Central memory CD4-positive, alpha-beta T cell (primary cell): ENCODE data around the gene SV2A.
"Not testable (repeated sequence)": the region's sequence is repeated elsewhere in the genome, so short reads cannot be mapped to it uniquely, and the experiment has no call there.

Experiments
- DNase-seq: peaks from one replicate; pipeline ENCODE4 v3.0.0; 2022

Gene SV2A

DNA sequence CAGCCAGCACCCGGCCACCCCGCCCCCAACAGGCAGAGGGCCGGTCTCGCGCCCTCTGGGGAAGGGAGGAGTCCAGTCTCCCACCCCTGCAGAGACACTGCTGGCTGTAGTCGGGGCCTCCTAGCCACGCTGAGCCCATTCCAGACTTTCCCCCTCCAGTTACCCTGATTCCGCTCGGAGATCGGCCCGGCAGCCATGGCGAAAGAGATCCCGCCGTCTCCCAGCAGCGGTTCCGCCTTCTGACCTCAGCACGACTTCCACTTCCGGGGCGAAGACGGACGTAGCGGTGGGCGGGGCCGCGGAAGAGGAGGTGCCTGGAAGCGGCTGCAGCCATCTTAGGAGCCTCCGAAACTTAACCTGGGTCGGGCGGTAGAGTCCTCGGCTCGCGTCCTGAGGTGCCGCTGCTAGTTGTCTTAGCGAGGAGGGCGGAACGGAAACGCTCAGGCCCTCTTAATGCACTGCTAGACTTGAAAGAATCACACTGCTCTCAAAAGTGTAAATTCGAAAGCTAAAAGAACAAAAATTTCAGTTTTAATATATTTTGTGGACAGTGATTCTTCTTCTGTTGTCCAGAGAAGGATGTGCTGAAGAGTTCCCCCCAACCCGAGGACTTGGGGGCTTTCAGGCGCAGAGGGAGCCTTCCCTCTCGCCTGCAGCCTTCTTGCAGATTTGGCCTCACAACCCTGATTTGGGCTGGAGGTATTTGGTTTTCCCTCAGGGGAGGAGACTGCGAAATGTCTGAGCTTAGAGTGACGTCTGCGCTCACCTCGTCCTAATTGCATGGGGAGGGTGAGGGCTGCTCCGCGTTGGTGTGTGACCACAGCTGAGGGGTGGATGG is 10.1 kb upstream of the SV2A start, which contains the start of gene SF3B4:
Gene SF3B4 (minus strand): TSS at position 241 of the 838 bp plus-strand sequence. CDS start 44 bp downstream, at position 197.
- peak; percentile 93 for DNase-seq

DNA sequence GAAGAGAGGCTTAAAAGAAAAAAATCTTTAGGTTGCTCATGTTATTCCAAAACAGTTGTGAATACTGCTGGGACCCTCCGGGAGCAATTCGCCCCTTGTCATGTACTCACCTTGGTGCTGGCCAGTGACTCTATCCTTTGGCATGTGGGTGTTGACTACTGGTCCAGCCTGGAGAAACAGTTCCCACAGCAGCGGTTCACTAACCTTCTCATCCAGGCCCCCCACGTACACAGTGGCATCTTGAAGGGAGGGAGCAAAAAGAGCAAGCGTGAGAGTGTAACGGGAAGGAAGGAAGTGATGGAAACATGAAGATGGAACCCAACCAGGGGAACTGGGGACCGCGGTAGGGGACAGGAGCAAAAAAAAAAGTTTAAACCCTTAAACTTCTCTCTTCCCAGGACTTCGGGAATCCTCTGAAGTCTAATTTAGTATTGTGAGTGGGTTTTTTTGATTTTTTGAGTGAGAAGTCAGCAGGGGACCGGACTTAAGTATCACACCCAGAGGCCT is 9.5 kb upstream of the SV2A start:
- DNase-seq = no peak

DNA sequence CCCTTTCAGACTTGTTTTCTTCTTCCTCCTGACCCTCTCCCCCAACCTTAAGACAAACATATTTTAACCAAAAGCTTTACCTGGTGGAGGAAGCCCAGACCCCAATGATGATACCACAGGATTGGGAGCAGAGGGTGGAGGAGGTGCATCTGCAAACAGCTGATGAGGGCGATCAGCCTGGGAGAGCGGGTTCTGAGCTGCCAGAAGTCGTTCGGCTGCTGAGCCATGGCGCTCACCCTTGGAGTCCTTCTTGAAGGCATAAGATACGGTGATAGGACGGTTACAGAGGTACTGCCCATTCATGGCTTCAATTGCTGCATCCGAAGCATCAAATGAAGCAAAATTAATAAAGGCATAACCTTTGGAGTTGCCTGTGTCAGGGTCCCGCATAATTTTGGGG is 8.7 kb upstream of the SV2A start:
- no peak for DNase-seq

DNA sequence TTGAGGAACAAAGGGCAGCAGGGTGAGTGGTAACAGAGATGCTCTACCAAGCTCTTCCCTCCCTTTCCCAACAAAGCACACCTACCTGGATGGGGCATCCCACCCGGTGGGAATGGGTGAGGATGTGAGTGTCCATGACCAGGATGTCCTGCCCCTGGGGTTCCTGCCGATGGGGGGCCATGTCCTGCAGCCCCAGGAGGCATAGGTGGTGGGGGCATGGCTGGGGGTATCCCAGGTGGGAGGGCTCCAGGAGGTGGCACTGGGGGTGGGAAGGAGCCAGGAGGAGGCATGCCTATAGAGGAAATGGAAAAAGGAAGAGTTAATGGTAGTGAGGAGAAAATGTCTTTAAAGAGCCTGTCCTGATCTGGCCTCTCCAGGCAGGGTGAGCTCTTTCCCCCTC is 8.1 kb upstream of the SV2A start:
- DNase-seq = no peak

DNA sequence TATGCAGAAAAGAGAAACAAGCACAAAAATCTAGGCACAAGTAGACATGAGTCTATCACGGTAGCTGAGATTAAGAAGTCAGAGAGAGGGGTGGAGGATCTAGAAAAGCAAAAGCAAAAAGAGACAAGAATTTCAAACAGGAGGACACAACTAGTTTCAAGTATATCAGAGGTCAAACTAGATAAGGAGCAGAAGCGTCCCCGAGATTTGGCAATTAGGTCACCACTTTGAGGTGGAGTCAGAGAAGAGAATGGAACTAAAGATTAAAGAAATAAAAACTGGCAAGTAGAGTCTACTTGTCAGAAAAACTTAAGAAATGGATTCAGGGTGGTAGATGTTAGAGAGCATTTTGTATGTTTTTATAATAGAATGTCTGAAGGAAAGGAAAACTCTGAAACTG is 7.7 kb upstream of the SV2A start:
- no peak for DNase-seq

DNA sequence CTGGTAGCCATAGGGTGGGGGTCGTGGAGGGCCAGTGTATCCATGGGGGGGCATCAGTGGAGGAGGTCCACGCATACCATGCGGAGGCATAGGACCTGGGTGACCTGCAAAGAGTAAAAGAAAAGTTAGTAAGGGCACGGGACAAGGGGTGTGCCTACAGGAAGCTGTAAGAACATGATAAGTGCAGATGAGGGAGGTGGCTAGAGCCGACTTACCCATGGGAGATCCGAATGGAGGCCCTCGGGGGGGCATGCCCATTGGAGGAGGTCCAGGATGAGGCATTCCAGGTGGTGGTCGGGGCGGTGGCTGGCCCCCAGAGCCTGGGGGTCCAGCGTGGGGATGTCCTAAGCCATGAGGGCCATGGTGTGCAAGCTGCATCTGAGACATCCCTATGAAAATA is 6.0 kb upstream of the SV2A start:
- DNase-seq = no peak

DNA sequence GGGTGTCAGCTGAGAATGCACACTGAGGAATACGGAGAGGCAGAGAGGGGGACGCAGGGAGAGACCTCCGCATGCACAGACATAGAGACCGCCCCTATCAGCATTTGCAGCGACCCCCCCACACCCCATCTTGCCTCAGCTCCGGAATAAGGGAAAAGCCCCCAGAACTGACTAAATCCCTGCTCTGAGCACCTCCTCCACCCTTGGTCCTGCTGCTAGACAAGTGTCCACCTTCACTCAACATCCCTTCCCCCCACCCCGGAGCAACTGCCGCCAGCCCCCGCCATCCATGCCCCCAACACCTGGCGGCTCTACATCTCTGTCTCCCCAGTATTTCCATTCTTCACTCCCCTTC is 769 bp downstream of the SV2A start:
- DNase-seq = no peak

DNA sequence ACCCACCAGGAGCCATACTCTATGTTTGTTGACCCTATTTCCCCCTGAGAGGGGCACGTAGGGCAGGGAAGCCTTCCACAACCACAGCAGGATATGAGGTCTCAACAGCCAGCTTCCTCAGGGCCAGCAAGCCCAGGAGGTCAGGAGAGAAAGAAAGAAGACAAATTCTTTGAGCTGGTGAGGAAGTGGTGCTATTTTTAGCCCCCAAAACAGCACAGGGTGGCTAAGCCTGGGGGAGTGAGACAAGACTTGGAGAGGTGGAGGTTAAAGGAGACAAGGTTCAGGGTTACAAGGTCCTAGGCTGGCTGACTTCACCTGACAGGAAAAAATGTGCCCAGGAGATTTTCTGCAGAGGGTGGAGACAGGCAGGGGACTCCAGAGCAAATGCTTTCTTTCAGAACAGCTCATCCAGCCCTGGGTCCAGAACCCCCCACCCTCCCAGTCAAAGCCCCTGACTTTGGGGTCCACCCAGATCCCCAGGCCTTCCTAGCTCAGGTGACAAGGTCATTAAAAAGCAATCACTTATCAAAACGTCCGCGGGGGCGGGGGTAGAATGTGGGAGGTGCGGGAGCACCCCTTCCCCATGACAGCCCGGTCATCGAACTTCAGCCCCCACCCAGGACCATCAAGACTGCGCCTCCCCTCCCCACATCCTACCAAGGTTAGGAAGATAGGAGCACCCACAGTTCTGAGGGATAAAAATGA is 1.3 kb downstream of the SV2A start:
- no peak for DNase-seq

DNA sequence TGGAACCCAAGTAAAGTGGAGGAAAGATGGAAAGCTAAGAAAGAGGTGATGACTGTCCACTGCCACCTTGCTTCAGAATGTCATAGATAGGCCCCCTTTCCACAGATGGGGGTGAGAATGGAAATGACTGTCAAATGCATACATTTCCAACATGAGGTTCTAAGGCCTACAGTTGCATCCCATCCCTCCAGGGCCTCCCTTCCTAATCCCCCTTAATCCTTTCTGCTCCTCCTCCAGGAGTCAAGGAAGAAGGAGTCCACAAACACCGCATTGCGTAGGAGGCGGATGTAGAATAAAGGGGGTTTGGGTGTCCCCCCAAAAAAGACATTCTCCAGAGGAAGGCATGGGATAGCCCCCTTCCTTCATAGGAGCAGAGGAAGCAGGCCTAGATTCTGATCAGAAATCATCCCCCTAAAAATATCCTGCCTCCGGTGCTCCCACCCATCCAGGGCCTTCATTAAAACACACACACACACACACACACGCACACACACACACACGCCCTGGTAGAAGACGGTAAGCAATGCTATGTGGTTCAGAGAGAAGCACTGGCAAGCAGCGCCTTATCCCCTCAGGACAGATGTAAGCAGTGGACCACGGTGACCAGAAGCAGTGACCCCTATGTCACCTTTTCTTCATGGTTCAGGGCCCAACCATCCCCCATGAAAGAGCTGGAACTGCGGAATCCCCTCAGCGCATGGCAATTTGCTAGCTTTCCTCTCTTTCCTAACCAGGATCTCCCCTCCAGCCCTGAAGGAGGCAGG is 2.0 kb downstream of the SV2A start:
- no peak for DNase-seq

DNA sequence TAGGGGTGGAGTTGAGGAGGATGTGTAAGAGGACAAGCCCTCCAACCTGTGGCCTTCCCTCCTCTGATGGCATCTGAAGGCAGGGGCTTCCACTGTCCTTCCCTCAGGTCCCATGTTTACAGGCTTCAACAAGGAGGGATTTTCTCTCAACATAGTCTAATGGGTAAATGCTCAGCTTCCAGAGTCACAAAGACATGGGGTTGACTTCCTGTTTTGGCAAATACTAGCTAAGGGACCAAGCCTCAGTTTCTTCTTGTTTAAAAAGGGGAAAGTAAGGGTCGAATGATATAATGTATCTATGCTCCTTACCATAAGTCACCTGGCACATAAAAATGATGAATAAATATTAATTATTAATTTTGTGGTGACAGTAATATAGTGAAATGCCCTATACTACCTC is 3.1 kb downstream of the SV2A start:
- no peak for DNase-seq

DNA sequence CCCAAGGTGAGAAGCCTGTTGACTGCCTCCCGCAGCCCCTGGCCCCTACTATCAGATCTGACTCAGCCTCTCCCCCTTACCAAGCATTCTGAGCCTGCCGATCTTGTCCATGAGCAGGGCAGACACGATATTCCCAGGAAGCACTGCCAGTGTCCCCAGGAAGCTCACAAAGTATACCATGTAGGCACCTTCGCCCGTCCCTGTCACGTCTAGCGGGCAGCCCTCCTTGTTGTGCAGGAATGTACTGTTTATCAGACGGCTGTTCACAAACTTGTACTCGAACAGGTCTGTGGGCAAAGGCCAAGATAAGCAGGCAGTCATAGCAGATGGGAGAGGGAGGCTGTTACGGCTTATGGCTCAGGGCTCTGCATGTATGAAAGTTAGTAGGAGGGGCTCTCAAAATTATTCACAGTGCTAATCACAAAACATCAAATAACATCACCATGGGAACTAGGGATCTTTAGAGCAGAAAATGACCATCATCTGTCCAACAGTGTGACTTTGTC is 11.0 kb downstream of the SV2A start:
- DNase-seq = no peak

DNA sequence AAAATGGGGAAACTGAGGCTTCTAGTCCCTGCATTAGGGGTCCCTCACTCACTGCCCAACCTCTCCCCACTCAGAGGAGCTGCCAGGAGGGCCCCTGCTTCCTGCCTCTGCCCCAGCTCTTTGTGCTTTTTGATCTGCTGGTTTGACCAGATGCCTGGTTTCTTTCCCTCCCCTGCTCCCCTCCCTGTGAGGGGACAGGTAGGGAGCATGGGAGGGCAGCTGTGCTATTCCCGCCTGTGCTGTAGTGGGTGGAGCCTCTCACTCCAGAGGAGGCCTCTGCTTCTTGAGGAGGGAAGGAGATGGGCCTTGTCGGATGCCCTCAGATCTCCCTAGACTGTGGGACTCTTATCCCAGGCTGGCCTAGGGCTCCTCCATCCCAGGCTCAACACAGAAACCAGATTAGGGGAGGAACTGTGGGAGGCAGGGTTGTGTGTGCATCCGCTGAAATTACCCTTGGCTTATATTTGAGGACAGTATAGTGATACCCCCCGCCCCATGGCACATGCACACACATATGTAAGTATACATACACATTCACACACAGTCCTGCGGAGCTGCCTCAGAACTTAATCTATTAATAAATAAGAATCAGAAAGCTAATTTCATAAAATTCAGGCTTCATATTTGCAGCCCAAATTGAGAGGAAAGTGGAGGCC is 13.7 kb downstream of the SV2A start:
- no peak for DNase-seq

DNA sequence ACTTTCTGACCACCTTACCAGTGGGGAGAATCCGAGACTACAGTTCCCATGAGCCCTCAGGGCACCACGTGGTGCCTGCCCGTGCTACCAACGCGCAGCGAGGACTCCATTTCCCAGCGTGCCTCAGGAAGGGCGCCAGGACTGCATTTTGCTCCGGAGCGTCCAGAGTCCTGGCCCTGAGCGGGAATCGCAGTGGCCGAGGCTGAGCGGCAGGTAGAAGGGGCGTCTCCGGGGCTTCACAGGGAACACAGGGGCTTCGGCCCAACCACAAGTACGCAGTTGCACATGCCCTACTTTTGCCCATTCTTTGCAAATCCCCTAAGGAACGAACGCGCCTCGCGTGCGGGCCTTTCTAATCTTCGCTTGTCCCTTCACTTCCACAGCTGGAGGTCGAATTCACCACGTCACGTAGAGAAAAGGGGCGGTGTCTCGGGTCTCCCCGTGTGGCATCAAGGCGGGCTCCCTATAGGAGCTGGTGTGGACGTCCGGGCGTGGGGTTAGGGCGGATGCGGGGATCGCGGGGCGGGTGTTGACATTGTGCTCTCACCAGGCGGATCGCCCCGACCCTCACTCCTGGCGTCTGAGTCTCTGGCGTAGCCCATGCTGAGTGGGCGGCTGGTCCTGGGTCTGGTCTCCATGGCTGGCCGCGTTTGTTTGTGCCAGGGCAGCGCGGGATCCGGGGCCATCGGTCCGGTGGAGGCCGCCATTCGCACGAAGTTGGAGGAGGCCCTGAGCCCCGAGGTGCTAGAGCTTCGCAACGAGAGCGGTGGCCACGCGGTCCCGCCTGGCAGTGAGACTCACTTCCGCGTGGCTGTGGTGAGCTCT is 18.0 kb downstream of the SV2A start, which contains the start of gene BOLA1:
Gene BOLA1 (plus strand): TSS at position 109 of the 825 bp plus-strand sequence. CDS start 492 bp downstream, at position 601.
- peak; percentile 75 for DNase-seq

DNA sequence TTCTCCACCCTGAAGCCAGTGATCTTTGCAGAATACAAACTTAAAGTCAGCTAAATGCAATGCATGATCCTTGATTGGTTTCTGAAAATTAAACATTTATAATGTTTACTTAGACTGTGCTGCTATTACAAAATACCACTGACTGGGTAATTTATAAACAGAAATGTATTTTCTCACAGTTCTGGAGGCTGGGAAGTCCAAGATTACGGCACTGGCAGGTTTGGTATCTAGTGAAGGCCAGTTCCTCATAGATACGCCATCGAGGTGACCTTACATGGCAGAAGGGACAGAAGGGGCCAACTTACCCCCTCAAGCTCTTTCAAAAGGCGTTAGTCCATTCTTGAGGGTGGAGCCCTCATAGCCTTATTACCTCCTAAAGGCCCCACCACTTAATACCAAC is 21.1 kb downstream of the SV2A start:
- no peak for DNase-seq

DNA sequence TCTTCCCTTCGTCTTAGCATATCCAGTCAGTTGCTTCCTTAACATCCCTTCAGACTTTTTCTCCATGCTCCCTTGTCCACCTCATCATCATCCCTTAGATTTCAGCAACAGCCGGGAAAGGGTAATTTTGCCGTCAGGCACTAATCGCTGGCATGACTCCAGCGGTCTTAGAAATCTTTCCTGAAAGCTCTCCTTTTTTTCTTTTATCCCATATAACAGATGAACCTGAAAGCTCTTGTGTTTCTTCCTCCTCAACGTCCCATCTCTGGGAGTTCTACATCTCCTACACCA is 28.7 kb downstream of the SV2A start:
- no peak for DNase-seq

DNA sequence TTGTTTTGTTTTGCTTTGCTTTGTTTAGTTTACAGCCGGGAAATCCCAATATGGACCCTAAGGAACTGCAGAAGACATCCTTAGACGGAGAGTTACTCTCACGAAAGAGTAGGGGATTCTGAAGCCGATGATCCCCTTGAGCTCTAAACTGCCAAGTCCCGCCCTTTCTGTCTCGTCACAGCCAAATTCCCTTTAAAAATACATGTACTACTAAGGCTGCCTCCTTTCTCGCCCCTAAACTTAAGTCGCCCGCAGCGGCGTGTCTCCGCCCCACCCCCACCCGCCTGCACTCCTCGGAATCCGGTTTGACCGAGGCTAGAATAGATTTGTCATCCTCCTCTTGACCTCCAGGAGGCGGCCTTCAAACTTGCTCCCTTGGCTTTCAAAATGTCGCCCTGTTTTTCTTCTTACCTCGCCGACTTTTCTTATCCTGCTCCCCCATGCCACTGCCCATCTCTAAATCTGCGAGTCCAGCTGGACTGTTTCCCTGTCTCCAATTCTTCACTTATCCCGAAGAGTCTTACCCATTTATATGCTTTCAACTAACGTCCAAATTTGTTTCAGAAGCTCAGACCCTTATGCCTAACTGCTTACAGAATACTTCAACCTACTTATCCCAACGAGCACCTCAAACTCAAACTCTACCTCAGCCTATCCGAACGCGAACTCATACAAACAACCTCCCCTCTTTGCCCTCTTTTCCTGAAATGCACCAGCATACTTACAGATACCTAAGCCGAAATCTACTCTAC is 29.2 kb downstream of the SV2A start:
- no peak for DNase-seq

DNA sequence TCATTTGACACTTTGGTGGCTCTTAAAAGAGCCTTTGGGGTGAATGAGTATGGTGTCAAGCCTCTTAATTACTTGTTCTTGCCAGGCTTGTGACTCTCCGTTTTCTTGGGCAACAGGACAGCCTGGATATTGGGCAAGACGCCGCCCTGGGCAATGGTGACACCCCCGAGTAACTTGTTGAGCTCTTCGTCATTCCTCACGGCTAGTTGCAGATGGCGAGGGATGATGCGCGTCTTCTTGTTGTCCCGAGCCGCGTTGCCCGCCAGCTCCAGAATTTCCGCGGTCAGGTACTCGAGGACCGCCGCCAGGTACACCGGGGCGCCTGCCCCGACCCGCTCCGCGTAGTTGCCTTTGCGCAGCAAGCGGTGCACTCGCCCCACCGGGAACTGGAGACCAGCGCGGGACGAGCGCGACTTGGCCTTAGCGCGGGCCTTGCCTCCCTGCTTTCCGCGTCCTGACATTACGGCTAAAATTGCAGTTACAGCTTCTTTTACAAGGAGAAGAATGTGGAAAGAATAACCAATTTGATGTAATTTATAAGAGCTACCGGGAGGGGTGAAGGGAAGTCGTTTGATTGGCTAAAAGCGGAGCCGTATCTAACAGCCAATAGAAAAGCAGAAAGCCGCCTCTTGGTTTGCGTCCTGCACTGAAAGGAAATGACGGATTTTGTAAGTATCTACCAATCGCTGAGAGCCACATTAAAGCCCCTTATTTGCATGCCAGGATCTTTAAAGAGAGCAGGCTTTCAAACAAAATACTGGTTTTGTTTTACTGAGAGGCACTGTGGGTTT is 30.0 kb downstream of the SV2A start:
- DNase-seq = peak; percentile 95

DNA sequence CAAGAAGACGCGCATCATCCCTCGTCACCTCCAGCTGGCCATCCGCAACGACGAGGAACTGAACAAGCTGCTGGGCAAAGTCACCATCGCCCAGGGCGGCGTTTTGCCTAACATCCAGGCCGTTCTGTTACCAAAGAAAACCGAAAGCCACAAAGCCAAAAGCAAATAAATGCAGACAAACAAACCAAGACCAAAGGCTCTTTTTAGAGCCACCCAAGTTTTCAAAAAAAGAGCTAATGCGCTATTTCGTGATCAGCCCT is 30.5 kb downstream of the SV2A start:
- not testable (repeated sequence) for DNase-seq

DNA sequence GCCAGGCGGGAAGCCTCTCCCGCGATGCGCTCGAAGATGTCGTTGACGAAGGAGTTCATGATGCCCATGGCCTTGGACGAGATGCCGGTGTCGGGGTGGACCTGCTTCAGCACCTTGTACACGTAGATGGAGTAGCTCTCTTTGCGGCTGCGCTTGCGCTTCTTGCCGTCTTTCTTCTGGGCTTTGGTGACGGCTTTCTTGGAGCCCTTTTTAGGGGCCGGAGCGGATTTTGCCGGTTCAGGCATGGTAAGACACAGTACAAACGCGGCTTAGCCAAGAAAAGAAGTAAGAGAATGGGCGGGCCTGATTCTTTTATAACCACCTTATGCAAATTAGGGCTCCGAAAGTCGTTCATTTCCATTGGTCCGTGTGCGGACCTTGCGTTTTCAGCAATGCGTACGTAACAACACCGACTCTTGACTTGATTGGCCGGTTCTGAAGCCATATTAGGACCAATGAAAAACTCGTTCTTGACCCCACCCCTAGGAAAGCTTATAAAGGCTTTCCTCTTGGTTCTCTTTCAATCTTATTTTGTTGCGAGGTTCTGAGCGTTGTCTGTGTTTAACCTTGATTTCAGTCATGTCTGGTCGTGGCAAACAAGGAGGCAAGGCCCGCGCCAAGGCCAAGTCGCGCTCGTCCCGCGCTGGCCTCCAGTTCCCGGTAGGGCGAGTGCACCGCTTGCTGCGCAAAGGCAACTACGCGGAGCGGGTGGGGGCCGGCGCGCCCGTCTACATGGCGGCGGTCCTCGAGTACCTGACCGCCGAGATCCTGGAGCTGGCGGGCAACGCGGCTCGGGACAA is 31.0 kb downstream of the SV2A start:
- DNase-seq = peak; percentile 96

DNA sequence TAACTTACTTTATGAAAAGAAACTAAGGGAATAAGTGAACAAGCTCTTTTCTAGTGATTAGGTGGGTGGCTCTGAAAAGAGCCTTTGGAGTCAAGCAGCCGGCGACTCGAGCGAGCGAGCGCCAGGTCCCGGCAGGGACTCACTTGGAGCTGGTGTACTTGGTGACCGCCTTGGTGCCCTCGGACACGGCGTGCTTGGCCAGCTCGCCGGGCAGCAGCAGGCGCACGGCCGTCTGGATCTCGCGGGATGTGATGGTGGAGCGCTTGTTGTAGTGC is 31.6 kb downstream of the SV2A start:
- not testable (repeated sequence) for DNase-seq
